HG03439 (cell line): ENCODE measurements around the gene OR2A2.

Experiments
- ATAC-seq: cut with Tn5 transposase; IDR thresholded peaks from one replicate; pipeline ENCODE4 v1.9.1; 2021; ENCODE audit warnings: mild to moderate bottlenecking, moderate library complexity; ENCODE audit not compliant: unreplicated experiment

The OR2A2 gene

DNA sequence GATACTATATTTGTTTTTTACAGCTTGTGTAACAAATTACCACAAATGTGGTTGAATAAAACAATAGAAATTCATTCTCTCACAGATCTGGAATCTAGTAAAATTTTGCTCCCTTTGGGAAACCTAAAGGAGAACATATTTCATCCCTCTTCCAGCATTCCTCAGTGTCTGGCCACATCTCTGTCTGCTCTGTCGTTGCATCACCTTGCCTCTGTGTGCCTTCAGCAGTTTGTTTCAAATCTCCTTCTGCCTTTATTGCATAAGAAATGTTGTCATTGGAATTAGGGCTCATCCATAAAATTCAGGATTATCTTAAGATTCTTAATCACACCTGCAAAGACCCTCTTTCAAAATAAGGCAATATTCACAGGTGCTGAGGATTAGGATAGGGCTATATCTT, 28.1 kb downstream of the OR2A2 start:
- ATAC-seq: no peak

DNA sequence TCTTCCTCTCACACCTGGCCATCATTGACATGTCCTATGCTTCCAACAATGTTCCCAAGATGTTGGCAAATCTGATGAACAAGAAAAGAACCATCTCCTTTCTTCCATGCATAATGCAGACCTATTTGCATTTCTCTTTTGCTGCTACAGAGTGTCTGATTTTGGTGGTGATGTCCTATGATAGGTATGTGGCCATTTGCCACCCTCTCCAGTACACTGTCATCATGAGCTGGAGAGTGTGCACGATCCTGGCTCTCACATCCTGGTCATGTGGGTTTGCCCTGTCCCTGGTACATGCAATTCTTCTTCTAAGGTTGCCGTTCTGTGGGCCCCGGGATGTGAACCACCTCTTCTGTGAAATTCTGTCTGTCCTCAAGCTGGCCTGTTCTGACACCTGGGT, 32.8 kb downstream of the OR2A2 start:
- no peak for ATAC-seq

DNA sequence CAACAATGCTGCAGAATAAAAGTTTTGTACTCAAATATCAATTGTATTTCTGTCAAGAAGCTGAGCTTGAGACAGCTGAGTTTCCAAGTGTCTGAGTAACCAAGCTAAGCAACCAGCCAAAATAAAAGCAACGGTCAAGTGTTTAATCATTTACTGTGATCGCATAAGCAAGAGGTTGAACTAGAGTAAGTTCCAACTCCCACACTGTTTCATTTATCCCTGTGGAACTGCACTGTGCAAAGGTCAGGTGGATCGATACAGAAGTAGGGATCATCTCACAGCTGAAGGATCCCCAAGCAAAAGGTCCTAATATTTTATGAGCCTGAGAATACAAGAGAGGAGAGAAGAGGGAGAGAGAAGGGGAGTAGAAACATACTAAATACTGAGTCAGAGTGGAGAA, 35.0 kb downstream of the OR2A2 start:
- no peak for ATAC-seq

DNA sequence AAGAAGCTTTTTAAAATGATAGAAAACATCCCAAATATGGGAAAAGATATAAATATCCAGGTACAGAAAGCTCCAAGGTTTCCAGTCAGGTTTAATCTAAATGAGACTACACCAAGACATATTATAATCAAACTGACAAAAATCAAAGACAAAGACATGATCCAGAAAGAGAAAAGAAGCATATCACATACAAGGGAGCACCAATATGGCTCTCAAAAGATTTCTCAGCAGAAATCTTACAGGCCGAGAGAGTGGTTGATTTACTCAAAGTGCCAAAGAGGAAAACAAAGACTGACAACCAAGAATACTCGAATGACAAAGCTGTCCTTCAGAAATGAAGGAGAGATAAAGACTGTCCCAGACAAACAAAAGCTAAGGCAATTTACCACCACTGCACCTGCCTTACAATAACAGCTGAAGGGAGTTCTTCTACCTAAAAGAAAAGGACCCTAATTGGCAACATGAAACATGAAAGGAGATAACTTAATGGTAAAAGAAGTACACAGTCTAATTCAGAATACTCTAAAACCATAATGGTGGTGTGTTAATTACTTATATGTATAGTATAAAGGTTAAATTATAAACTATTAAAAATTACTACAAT, 38.9 kb downstream of the OR2A2 start:
- ATAC-seq: no peak

DNA sequence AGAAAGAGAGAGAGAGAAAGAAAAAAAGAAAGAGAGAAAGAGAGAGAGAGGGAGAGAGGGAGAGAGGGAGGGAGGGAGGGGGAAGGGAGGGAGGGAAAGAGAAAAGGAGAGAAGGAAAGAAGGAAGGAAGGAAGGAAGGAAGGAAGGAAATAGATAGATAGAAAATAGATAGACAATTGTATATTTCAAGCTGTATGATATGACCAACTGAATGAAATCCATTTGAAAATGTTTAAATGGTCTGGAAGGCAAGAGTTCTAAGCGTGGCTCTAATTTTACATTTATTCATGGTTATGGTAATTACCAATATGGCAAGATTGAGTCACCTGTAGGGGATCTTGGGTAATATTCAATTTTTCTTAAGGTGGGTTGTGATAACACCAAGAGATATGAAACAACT, 49.5 kb downstream of the OR2A2 start:
- ATAC-seq: no peak
